K562 (cell line): ENCODE data around the gene CYB5R4.

Experiments used
- JUN ChIP-seq, 2 experiments: sonication (generic) in 1 of 2; formaldehyde crosslinking in 1 of 2; IDR thresholded peaks; 2 replicates each; pipeline versions ENCODE4 v1.6.1 to v1.8.0; 2012 to 2022; ENCODE audit warnings: borderline replicate concordance in 2 of 2, mild to moderate bottlenecking in 2 of 2, improper control_type of control experiment in 1 of 2, low read depth in 1 of 2, low read length in 1 of 2, missing genetic modification reagents in 1 of 2
- TAF1 ChIP-seq: IDR thresholded peaks from 2 replicates; pipeline ENCODE4 v1.6.1; 2011; ENCODE audit warnings: mild to moderate bottlenecking, low read length, moderate library complexity; ENCODE audit not compliant: insufficient read depth, control insufficient read depth, severe bottlenecking; ENCODE audit errors: extremely low read depth

GRCh38 chr6:83875843-83876242 is 16.4 kb downstream of the CYB5R4 start:
- TF ChIP-seq JUN (IDR thresholded peaks at IDR 0.05; ENCODE audit: borderline replicate concordance, low read depth, low read length): no peak
- no peak for TF ChIP-seq JUN (CRISPR knock-in tag; IDR thresholded peaks at IDR 0.05; ENCODE audit: borderline replicate concordance)
- TF ChIP-seq TAF1: no peak
